ENCODE results near the gene ULBP3. TPM values are rescaled to one million over a fixed set of nuclear protein-coding genes. Genes with fewer than 3 reads are reported as not detected.

The ULBP3 gene
- total and polyA plus RNA-seq, 2 of the 4 experiments (the other 2 are of a cell fraction), result 11.1 to 35.1 TPM

DNA sequence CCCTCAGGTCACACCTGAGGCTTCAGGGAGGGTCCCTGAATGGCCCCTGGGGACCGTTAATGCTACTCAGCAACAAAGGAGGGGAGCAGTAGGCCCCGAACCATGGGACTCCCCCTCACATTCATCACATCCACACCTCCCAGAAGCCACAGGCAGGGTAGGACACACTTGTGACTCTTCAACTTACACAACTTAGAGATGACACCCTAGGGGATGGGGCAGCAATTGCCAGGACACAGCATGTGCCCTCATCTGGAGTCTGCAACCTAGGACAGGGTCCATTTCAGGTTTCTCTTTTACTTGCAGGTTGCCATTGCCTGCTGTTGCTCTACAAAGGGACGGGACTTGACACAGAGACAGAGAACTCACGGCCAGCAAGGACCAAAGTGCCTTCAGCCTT lies 770 bp downstream of the ULBP3 start:
- Histone ChIP-seq H3K14ac (replicated peaks; ENCODE audit: low read depth, low read length) (peak overlapping the region; percentile 44; the same call in 1 of the 2 replicates), H4K5ac (ENCODE audit: low read depth, low read length) (no peak overlapping the region; the same call in 1 of the 2 replicates), H2BK15ac (ENCODE audit: low read depth, low read length) (no peak overlapping the region), H3K56ac (ENCODE audit: extremely low read depth, insufficient read depth, low read length) (0 out of 2 replicates have a peak overlapping the region, but pooled peaks have one; percentile 12), H3K4me1 (ENCODE audit: control insufficient read depth, insufficient read depth, low read length) (peaks cover 4% of the 10 kb centered on the region; the same call in 1 of the 2 replicates), H2BK5ac (ENCODE audit: low read depth, low read length, poor library complexity, severe bottlenecking) (no peak overlapping the region), H3K4ac (ENCODE audit: low read depth, low read length) (peak overlapping the region; percentile 65), H3K27me3 (ENCODE audit: control insufficient read depth, insufficient read depth, low read length) (no peaks in the 10 kb centered on the region), H4K20me1 (ENCODE audit: insufficient read depth, low read length) (no peaks in the 10 kb centered on the region), H2BK20ac (ENCODE audit: low read depth, low read length) (no peak overlapping the region), H3K18ac (ENCODE audit: low read depth, low read length) (no peak overlapping the region), H3K23ac (ENCODE audit: low read depth, low read length) (peak overlapping the region; percentile 77), H3K27ac (ENCODE audit: insufficient read depth, low read length) (no peak overlapping the region), H3K9ac (ENCODE audit: low read depth, low read length) (peak overlapping the region; percentile 65), H2AFZ (replicated peaks; ENCODE audit: low read length, poor library complexity) (peak overlapping the region; percentile 97), H3K36me3 (ENCODE audit: control insufficient read depth, insufficient read depth, low read length) (peaks cover 9% of the 10 kb centered on the region; the same call in 1 of the 2 replicates), H4K91ac (ENCODE audit: insufficient read depth, low read depth, low read length) (no peak overlapping the region), H3K4me3 (ENCODE audit: insufficient read depth, low read depth, low read length) (peak overlapping the region; percentile 70), H2BK120ac (ENCODE audit: low read depth, low read length) (no peak overlapping the region), H3K9me1 (ENCODE audit: insufficient read depth, low read length) (peaks cover 13% of the 10 kb centered on the region; the same call in 1 of the 2 replicates), H4K8ac (ENCODE audit: low read depth in 2 of 2, low read length in 2 of 2) (peak overlapping the region; percentile 21 to 66; a peak in 2 of 4 replicates), H3K4me2 (ENCODE audit: low read depth, low read length) (peak overlapping the region; percentile 92), H3K9me3 (ENCODE audit: control insufficient read depth, insufficient read depth, low read length) (no peaks in the 10 kb centered on the region), H2AK5ac (ENCODE audit: low read depth, low read length) (no peak overlapping the region), H2AK9ac (replicated peaks; ENCODE audit: low read depth, low read length, poor library complexity) (peak overlapping the region; percentile 82), H3K79me1 (ENCODE audit: low read depth in 1 of 2, low read length in 2 of 2) (peaks cover 7 to 14% of the 10 kb centered on the region in 2 experiments; a peak in 3 of 4 replicates)
- DNase-seq (no peak), ATAC-seq (ENCODE audit: low read depth) (no peak)
- intact Hi-C loops (cut with micrococcal nuclease) (loop anchor here (2.0 kb wide), 1 partner anchor 133 kb away; no protein-coding TSS in a partner anchor), in situ Hi-C loops (cut with MboI; ENCODE audit: low sequenced_read_pairs) (no loop called here), dilution Hi-C loops (cut with HindIII; ENCODE audit: low sequenced_read_pairs, unreplicated experiment) (no loop called here)
- CTCF ChIA-PET, result interaction anchor here (0.8 kb wide), 1 partner anchor 12 kb away, joined by 4 read pairs; no protein-coding TSS in a partner anchor
- no TSS peak for BruUV-seq (replicated peaks)
- no CpG with 5 or more reads among the region's 4 CpGs for WGBS, 2 experiments (ENCODE audit: extremely low coverage in 2 of 2, insufficient read length in 1 of 2)
- TF ChIP-seq NFE2L2 (IDR thresholded peaks at IDR 0.05; ENCODE audit: low read depth, low read length) (no peak), USF2 (IDR thresholded peaks at IDR 0.05; ENCODE audit: low read depth, low read length) (no peak), MAZ (IDR thresholded peaks at IDR 0.05; ENCODE audit: borderline replicate concordance, low read depth, low read length) (no peak), RCOR1 (IDR thresholded peaks at IDR 0.05; ENCODE audit: insufficient replicate concordance, low read length) (no peak), CHD1 (IDR thresholded peaks at IDR 0.05; ENCODE audit: low read depth, low read length) (no peak), SMC3 (IDR thresholded peaks at IDR 0.05; ENCODE audit: low read depth, low read length) (no peak), CTCF (conservative IDR thresholded peaks at IDR 0.05; ENCODE audit: low read depth, low read length) (no peak), POLR2A (IDR thresholded peaks at IDR 0.05; ENCODE audit: low read depth, low read length) (no peak), MXI1 (IDR thresholded peaks at IDR 0.05; ENCODE audit: borderline replicate concordance, low read depth, low read length) (no peak), MAFK (IDR thresholded peaks at IDR 0.05; ENCODE audit: low read depth, low read length) (no peak), FOS (IDR thresholded peaks at IDR 0.05; ENCODE audit: low read depth, low read length) (no peak), CEBPB (IDR thresholded peaks at IDR 0.05; ENCODE audit: low read depth, low read length) (no peak), RFX5 (IDR thresholded peaks at IDR 0.05; ENCODE audit: low read depth, low read length) (no peak), BHLHE40 (IDR thresholded peaks at IDR 0.05; ENCODE audit: low read depth, low read length) (no peak), RAD21 (IDR thresholded peaks at IDR 0.05; ENCODE audit: low read length) (no peak)
- TF ChIP-seq, protein P1, sequence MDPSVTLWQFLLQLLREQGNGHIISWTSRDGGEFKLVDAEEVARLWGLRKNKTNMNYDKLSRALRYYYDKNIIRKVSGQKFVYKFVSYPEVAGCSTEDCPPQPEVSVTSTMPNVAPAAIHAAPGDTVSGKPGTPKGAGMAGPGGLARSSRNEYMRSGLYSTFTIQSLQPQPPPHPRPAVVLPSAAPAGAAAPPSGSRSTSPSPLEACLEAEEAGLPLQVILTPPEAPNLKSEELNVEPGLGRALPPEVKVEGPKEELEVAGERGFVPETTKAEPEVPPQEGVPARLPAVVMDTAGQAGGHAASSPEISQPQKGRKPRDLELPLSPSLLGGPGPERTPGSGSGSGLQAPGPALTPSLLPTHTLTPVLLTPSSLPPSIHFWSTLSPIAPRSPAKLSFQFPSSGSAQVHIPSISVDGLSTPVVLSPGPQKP (IDR thresholded peaks at IDR 0.05; ENCODE audit: borderline replicate concordance, low read depth, low read length), result no peak
- POLR2A ChIA-PET (ENCODE audit: unreplicated experiment), result no interaction called here
